Endometrial microvascular endothelial cells (primary cell): Measurements from ENCODE around the gene DZIP1L. TPM values are rescaled to one million over a fixed set of nuclear protein-coding genes. Genes with fewer than 3 reads are reported as not detected.

ENCODE experiments used
- total RNA-seq: library from RNA; depleted of rRNA; stranded (reverse); fragments of >200 nt; gene quantifications from one replicate; pipeline ENCODE4 v1.2.3, GENCODE V29; 2015; ENCODE audit errors: inconsistent ontology term

The DZIP1L gene
- total RNA-seq, 1 donor from 2014 or later, result 7.8 TPM

Other genes starting within 250 kb of the DZIP1L start
- not detected for gene CLDN18, start 105.4 kb downstream of the DZIP1L start, total RNA-seq
- gene A4GNT, start 16.8 kb upstream of the DZIP1L start, total RNA-seq, result not detected
- gene DBR1, start 59.3 kb upstream of the DZIP1L start, total RNA-seq, result 17.3 TPM
- 85.9 TPM for gene ARMC8, start 71.7 kb upstream of the DZIP1L start, total RNA-seq
- gene NME9, start 214.2 kb upstream of the DZIP1L start, total RNA-seq, result not detected
- gene MRAS, start 233.0 kb upstream of the DZIP1L start, total RNA-seq, result 4.0 TPM